ENCODE results near the gene GRAPL. TPM values are rescaled to one million over a fixed set of nuclear protein-coding genes. Genes with fewer than 3 reads are reported as not detected.
"Not testable (repeated sequence)": the region's sequence is repeated elsewhere in the genome, so short reads cannot be mapped to it uniquely, and the experiment has no call there.

The GRAPL gene
- polyA plus RNA-seq, 12 donors = 0.33 to 3.9 (median 1.4) TPM; not detected in 2

DNA sequence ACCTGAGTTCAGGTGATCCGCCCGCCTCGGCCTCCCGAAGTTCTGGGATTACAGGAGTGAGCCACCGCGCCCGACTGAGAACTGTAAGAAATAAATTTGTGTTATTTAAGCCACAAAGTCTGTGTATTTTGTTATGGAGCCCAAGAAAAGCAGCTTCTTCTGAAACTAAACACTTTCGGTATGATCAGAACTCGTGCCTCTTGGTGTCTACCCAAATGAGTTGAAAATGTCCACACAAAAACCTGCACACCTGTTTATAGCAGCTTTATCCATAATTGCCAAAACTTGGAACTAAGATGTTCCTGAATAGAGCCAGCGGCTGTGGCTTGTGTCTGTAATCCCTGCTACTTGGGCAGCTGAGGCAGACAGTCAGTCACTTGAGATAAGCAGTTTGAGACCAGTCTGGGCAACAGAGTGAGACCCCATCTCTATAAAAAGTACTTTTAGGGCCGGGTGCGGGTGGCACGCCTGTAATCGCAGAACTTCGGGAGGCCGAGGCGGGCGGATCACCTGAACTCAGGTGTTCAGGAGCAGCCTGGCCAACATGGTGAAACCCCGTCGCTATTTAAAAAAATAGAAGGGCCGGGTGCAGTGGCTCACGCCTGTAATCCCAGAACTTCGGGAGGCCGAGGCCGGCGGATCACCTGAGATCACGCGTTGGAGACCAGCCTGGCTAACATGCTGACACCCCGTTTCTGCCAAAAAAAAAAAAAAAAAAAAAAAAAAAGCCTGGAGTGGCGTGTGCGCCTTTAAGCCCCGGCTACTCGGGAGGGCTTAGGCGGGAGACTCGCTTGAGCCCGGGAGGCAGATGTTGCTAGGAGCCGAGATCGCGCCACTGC lies 61.7 kb downstream of the GRAPL start:
- not testable (repeated sequence) for DNase-seq

DNA sequence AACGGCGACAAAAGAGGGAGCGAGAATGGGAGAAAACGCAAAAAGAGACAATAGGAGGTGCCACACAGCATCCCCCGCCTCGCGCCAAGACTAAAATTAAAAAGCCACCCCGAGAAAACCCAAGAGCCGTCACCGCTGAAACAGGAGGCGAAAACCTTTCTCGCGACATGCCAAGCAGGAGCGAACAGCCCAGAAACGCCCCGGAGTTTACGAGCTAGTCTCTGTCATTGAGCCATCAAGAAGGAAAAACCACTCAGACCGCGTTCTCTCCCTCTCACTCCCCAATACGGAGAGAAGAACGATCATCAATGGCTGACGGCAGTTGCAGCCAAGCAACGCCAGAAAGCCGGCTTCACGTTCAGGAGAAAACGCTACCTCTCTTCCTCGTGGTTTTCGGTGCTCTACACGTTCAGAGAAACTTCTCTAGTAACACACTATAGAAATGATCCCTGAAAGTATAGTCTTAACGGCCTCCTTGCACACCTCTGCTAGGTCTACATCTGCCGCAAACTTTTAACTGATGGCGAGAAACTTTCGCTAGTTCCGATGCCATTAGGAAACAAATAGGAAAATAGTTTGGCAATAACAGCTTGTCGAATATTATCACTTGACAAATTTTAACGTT lies 62.5 kb downstream of the GRAPL start:
- not testable (repeated sequence) for DNase-seq

DNA sequence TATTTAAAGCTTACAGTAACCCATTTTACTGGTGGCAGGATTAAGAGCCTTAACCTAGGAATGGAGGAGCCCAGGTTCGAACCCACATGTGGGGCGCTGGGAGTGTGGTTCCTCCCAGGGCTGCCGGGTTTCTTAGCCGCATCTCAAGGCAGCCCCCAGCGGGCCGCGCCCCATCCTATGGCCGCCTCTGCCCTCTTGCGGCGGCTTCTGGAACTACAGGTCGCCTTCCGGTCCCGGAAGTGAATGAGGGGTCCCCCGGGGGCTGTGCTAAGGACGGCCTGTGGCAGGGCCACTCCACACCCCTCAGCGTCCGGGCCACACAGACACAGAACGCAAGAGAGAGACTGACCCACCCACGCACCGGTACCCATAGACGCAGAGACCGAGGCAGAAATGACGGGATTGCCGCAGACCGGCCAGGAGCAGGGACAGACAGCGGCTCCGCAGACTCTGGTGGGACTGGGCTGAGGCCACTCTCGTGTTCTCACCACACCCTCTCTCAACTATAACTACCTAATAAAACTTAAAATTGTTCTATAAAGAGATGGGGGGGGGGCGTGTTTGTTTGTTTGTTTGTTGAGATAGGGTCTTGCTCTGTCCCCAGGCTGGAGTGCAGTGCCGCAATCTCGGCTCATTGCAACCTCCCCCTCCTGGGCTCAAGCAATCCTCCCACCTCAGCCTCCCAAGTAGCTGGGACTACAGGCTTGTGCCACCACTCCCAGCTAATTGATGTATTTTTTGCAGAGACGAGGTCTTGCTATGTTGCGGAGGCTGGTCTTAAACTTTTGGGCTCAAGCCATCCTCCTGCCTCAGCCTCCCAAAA lies 69.2 kb downstream of the GRAPL start:
- not testable (repeated sequence) for DNase-seq

DNA sequence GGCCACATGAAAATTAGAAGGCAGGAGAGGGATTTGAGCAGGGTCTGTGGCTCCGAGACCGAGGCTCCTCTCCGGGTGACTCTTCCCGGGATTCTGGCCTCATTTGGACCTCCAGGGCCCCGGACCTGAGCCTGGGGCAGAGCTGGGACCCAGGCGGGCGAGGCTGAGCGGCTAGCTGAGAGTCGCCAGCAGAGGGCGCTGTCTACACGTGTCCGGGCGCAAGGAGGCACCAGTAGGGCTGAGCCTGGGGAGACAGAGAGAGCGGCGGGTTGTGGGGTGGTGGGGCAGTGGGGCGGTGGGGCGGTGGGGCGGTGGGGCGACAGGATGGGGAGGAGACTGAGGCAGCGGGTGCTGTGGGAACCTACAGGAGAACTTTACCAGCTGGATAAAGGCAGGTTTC lies 75.1 kb downstream of the GRAPL start:
- DNase-seq = not testable (repeated sequence)

DNA sequence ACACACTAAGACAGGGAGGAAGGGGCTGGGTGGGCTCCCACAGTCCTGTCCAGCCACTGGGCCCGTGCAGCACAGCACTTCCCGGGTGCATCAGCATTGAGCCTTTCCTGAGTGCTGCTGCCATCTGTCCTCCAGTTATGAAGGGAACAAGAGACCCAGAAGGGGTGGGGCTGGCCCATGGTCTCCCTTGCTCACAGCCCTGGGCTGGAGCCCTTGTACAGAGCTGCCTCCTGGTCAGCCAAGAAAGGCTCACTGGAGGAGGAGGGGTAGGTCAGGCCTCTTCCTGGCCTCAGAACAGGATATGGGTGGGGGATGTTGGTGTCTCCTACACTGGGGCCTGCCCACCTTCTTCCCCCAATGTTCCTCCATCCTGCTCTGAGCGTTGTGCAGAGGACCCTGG lies 76.0 kb downstream of the GRAPL start:
- not testable (repeated sequence) for DNase-seq

Other genes with a start within 250 kb of the GRAPL start
- under 1 TPM in 7 of 12 donors, not detected in 5; 0.05 to 0.29 (median 0.12) TPM for gene SLC5A10, start 175.4 kb upstream of the GRAPL start, polyA plus RNA-seq (ENCODE audit: insufficient read length in 12 of 12)
- gene FAM83G, start 122.8 kb upstream of the GRAPL start, polyA plus RNA-seq (ENCODE audit: insufficient read length in 12 of 12) = 1 to 10 TPM in 3 of 12 donors, under 1 TPM in 8, not detected in 1; 0.11 to 4.8 (median 0.24) TPM
- gene GRAP, start 80.6 kb upstream of the GRAPL start, polyA plus RNA-seq (ENCODE audit: insufficient read length in 12 of 12) = 1 to 10 TPM in 10 of 12 donors, not detected in 2; 2.1 to 5.0 (median 2.4) TPM
- 10 to 100 TPM in 11 of 12 donors, not detected in 1; 20.8 to 78.2 (median 27.3) TPM for gene EPN2, start 109.8 kb downstream of the GRAPL start, polyA plus RNA-seq (ENCODE audit: insufficient read length in 12 of 12)
- gene B9D1, start 235.1 kb downstream of the GRAPL start, polyA plus RNA-seq (ENCODE audit: insufficient read length in 12 of 12) = 10 to 100 TPM in 1 of 12 donors, 1 to 10 TPM in 9, not detected in 2; 4.8 to 11.5 (median 6.2) TPM

All from muscle of arm (tissue), 12 donors.